Subcutaneous preadipocyte (primary cell): ENCODE results near the gene RAB9B. TPM values are rescaled to one million over a fixed set of nuclear protein-coding genes. Genes with fewer than 3 reads are reported as not detected.

Experiments used
- small RNA-seq: library from RNA; depleted of rRNA; stranded (forward); fragments of <200 nt; gene quantifications from one replicate; pipeline ENCODE3, GENCODE V24; 2012
- total RNA-seq: library from RNA; depleted of rRNA; stranded (reverse); fragments of >200 nt; gene quantifications from 2 replicates; pipeline ENCODE4 v1.2.3, GENCODE V29; 2012

The RAB9B gene
- 0.20 and 0.37 TPM in 2 replicates for total RNA-seq

DNA sequence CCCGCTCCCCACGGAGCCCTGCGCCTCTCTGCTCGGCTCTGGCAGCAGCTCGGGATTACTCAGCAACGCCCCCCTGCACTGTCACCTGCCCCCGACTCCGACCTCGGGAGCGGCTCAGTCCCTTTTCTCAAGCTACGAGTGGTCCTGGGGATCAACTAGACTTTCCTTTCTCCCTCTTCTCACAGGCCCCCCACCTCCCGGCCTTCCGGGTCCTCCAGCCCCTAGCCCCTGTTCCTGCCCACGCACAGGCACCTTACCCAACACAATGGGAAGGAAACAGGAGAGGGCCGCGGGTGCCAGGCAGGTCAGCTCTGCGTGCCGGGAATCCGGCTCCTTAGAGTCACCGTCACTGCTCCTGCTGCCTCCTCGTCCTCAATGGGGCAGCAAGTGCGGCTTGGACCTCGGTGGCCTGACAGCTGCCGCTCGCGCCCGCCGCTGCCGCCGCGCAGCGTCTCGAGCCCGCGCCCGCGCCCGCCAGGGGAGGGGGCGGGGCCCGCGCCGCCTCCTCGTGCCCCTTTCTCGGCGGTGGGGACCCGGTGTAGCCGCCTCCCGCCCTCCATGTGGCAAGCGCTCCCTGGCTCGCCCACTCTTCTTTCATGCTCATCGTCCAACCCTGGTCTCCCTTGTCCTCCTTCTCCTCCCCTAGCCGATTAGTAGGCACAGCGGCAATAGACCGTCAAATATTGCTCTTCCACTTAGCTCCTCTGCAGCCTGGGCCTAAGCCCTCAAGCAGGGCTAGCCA, at the start of gene RAB9B:
Gene RAB9B (minus strand): TSS at position 455 of the 742 bp plus-strand sequence. CDS start 6,473 bp downstream, outside the sequence.

DNA sequence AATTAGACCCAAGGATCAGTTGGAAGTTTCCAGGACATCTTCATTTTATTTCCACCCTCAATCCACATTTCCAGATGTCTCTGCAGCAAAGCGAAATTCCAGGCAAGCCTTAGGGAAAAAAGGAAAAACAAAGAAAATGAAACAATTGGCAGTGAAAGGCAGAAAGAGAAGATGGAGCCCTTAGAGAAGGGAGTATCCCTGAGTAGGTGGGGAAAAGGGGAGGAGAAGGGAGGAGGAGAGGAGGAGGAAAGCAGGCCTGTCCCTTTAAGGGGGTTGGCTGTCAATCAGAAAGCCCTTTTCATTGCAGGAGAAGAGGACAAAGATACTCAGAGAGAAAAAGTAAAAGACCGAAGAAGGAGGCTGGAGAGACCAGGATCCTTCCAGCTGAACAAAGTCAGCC, 55.5 kb downstream of the RAB9B start, which contains the start of gene PLP1:
Gene PLP1 (plus strand): TSS at position 295 of the 400 bp plus-strand sequence. CDS start 156 bp downstream, outside the sequence.

Small RNAs within 50 kb of the gene (small RNA-seq; reads per million reads assigned to genes)
- gene RNA5SP511, result not detected

Other genes with a start within 250 kb of the RAB9B start
- 20.9 and 25.4 TPM in 2 replicates for gene TCEAL4, start 246.7 kb downstream of the RAB9B start, total RNA-seq
- gene TCEAL3, start 224.3 kb downstream of the RAB9B start, total RNA-seq, result 4.0 and 5.5 TPM in 2 replicates
- 12.1 and 18.7 TPM in 2 replicates for gene TCEAL1, start 203.3 kb downstream of the RAB9B start, total RNA-seq
- 503 and 616 TPM in 2 replicates for gene MORF4L2, start 145.6 kb downstream of the RAB9B start, total RNA-seq
- 0.73 TPM in 1 of 2 replicates, not detected in the other for gene TMEM31, start 121.3 kb downstream of the RAB9B start, total RNA-seq
- 1.1 and 1.2 TPM in 2 replicates for gene PLP1, start 55.4 kb downstream of the RAB9B start, total RNA-seq
- gene TMSB15B, start 130.4 kb upstream of the RAB9B start, total RNA-seq, result 1.6 and 3.3 TPM in 2 replicates
- gene H2BW1, start 181.5 kb upstream of the RAB9B start, total RNA-seq, result not detected in 2 replicates
- not detected in 2 replicates for gene H2BW2, start 207.7 kb upstream of the RAB9B start, total RNA-seq
- gene TMSB15C, start 244.0 kb upstream of the RAB9B start, total RNA-seq, result 1.1 and 1.2 TPM in 2 replicates